HCT116 (cell line): ENCODE results near the gene KCNH5. TPM values are rescaled to one million over a fixed set of nuclear protein-coding genes. Genes with fewer than 3 reads are reported as not detected.

Source experiments
- ATAC-seq: fragments of 200-7000 bp; cut with Tn5 transposase; 2 replicates; pipeline ENCODE4 v1.9.1; 2020; ENCODE audit warnings: mild to moderate bottlenecking, moderate library complexity
- BruUV-seq: library from RNA; stranded (reverse); fragments of 400-500 nt; replicated peaks from 2 replicates; lab custom pipeline; 2021; lab: Mats Ljungman, UMichigan
- CTCF ChIA-PET: fragments of 300-600 bp; sonication (Branson Sonifier 250); formaldehyde crosslinking; loops from one replicate; lab custom pipeline; 2021; ENCODE audit warnings: antibody characterized with exemption; lab: Charles Lee
- POLR2A ChIA-PET: fragments of 300-600, 350-600 bp; sonication (Branson Sonifier 250); formaldehyde crosslinking; loops from one replicate; lab custom pipeline; 2021; ENCODE audit warnings: antibody characterized with exemption; lab: Charles Lee
- RAD21 ChIA-PET, 2 experiments: fragments of 300-600 bp; sonication (Branson Sonifier 250); formaldehyde crosslinking; loops; one replicate each; lab custom pipeline; 2023; ENCODE audit warnings: low total read pairs in 2 of 2; ENCODE audit not compliant: uncharacterized antibody in 2 of 2, unreplicated experiment in 2 of 2, low non-redundant PET in 1 of 2; lab: Charles Lee
- DNase-seq: peaks from one replicate; pipeline ENCODE4 v3.0.0-alpha.2; 2010; ENCODE audit warnings: low read depth, low spot score
- H2AFZ ChIP-seq: fragments of 200-600 bp; shearing (Covaris generic), sonication (generic); 2 replicates; pipeline ENCODE4 v1.6.1; 2017; ENCODE audit warnings: low read depth, mixed run types, mixed read lengths, antibody characterized with exemption, low read length; ENCODE audit not compliant: poor library complexity, severe bottlenecking
- H3K27ac ChIP-seq: 2 replicates; pipeline ENCODE4 v1.5.1; 2012; ENCODE audit warnings: low read depth, low read length
- H3K27me3 ChIP-seq: fragments of 200-600 bp; sonication (generic); 2 replicates; pipeline ENCODE4 v1.6.1; 2016; ENCODE audit warnings: mixed run types, low read length, mixed read lengths; ENCODE audit not compliant: insufficient read depth
- H3K36me3 ChIP-seq, 2 experiments: fragments of 200-500 bp in 1 of 2; fragments of 200-600 bp in 1 of 2; sonication (Bioruptor generic) in 1 of 2; sonication (generic) in 1 of 2; 2 replicates each; pipeline versions ENCODE4 v1.5.1 to v1.6.1; 2014 to 2016; ENCODE audit warnings: low read length in 2 of 2, inconsistent platforms in 1 of 2, mixed read lengths in 1 of 2, mixed run types in 1 of 2; ENCODE audit not compliant: insufficient read depth in 2 of 2, control insufficient read depth in 1 of 2
- H3K4me1 ChIP-seq, 2 experiments: fragments of 200-600 bp in 1 of 2; sonication (generic) in 1 of 2; 2 replicates each; pipeline versions ENCODE4 v1.5.1 to v1.6.1; 2012 to 2017; ENCODE audit warnings: low read length in 2 of 2, inconsistent platforms in 1 of 2, mild to moderate bottlenecking in 1 of 2, mixed read lengths in 1 of 2, mixed run types in 1 of 2, moderate library complexity in 1 of 2; ENCODE audit not compliant: insufficient read depth in 2 of 2, control insufficient read depth in 1 of 2
- H3K4me2 ChIP-seq: fragments of 200-600 bp; sonication (generic); 2 replicates; pipeline ENCODE4 v1.6.1; 2017; ENCODE audit warnings: mixed run types, low read length, mixed read lengths
- H3K4me3 ChIP-seq, 2 experiments: fragments of 200-600 bp in 1 of 2; sonication (generic) in 1 of 2; replicated peaks in 1 of 2; 2 replicates each; pipeline ENCODE4 v1.5.1; 2011 to 2016; ENCODE audit warnings: low read length in 2 of 2, control low read depth in 1 of 2, low read depth in 1 of 2, mild to moderate bottlenecking in 1 of 2, mixed read lengths in 1 of 2, mixed run types in 1 of 2
- H3K79me2 ChIP-seq: fragments of 200-600 bp; sonication (generic); 2 replicates; pipeline ENCODE4 v1.6.1; 2017; ENCODE audit warnings: mild to moderate bottlenecking, mixed run types, low read length, moderate library complexity, mixed read lengths; ENCODE audit not compliant: insufficient read depth
- H3K9ac ChIP-seq: fragments of 200-600 bp; sonication (generic); 2 replicates; pipeline ENCODE4 v1.6.1; 2016; ENCODE audit warnings: low read length, mixed read lengths
- H3K9me2 ChIP-seq: fragments of 200-600 bp; sonication (generic), shearing (Covaris generic); 2 replicates; pipeline ENCODE4 v1.6.1; 2017; ENCODE audit warnings: mixed run types, mild to moderate bottlenecking, moderate library complexity; ENCODE audit not compliant: insufficient read depth
- H3K9me3 ChIP-seq, 2 experiments: fragments of 200-500 bp in 1 of 2; fragments of 200-600 bp in 1 of 2; sonication (Bioruptor generic) in 1 of 2; sonication (generic) in 1 of 2; 2 replicates each; pipeline ENCODE4 v1.6.1; 2014 to 2017; ENCODE audit warnings: low read length in 2 of 2, mixed read lengths in 2 of 2, inconsistent platforms in 1 of 2, low read depth in 1 of 2, mild to moderate bottlenecking in 1 of 2, mixed run types in 1 of 2, moderate library complexity in 1 of 2; ENCODE audit not compliant: control insufficient read depth in 1 of 2, insufficient read depth in 1 of 2
- H4K20me1 ChIP-seq: fragments of 200-600 bp; sonication (generic), shearing (Covaris generic); 2 replicates; pipeline ENCODE4 v1.6.1; 2017; ENCODE audit warnings: mixed run types, mild to moderate bottlenecking, moderate library complexity; ENCODE audit not compliant: insufficient read depth
- CEBPB ChIP-seq: IDR thresholded peaks from 2 replicates; pipeline ENCODE4 v1.6.1; 2012; ENCODE audit warnings: low read depth
- EGR1 ChIP-seq: IDR thresholded peaks from 2 replicates; pipeline ENCODE4 v1.6.1; 2012; ENCODE audit warnings: low read depth
- EZH2phosphoT487 ChIP-seq: fragments of 200-600 bp; IDR thresholded peaks from 2 replicates; pipeline ENCODE4 v1.6.1; 2018; ENCODE audit warnings: antibody characterized with exemption, borderline replicate concordance
- FOSL1 ChIP-seq: IDR thresholded peaks from 2 replicates; pipeline ENCODE4 v1.6.1; 2012; ENCODE audit warnings: low read depth
- MAX ChIP-seq: IDR thresholded peaks from 2 replicates; pipeline ENCODE4 v1.6.1; 2012
- POLR2A ChIP-seq: IDR thresholded peaks from 2 replicates; pipeline ENCODE4 v1.7.0; 2011; ENCODE audit warnings: borderline replicate concordance; ENCODE audit not compliant: insufficient read depth, insufficient read length; ENCODE audit errors: extremely low read depth
- SRF ChIP-seq: IDR thresholded peaks from 2 replicates; pipeline ENCODE4 v1.6.1; 2012; ENCODE audit warnings: low read depth
- TCF7L2 ChIP-seq: IDR thresholded peaks from 2 replicates; pipeline ENCODE4 v1.7.0; 2011; ENCODE audit warnings: borderline replicate concordance, inconsistent platforms; ENCODE audit not compliant: insufficient read depth, insufficient read length; ENCODE audit errors: extremely low read depth
- ZFX ChIP-seq: fragments of 450-650 bp; IDR thresholded peaks from 2 replicates; pipeline ENCODE4 v1.6.1; 2017
- ZNF274 ChIP-seq: fragments of 200-500 bp; sonication (Bioruptor generic); IDR thresholded peaks from 2 replicates; pipeline ENCODE4 v1.6.1; 2014; ENCODE audit warnings: mild to moderate bottlenecking, low read depth, low read length, inconsistent platforms
- intact Hi-C: fragments of 100-400 bp; cut with micrococcal nuclease; formaldehyde crosslinking; loops from 2 replicates; pipeline ENCODE4 v1.10.0; 2022
- total RNA-seq: library from RNA; stranded (reverse); gene quantifications from one replicate; pipeline ENCODE4 v1.2.1, GENCODE V29; 2021; ENCODE audit not compliant: unreplicated experiment
- TF ChIP-seq, protein P1 (sequence below), 3 experiments: fragments of 200-600 bp in 1 of 3; sonication (generic) in 1 of 3; IDR thresholded peaks in 2 of 3; conservative IDR thresholded peaks in 1 of 3; 2 replicates each; pipeline ENCODE4 v1.5.1; 2012 to 2017; ENCODE audit warnings: low read depth in 2 of 3, low read length in 2 of 3, antibody characterized with exemption in 1 of 3, borderline replicate concordance in 1 of 3, control low read depth in 1 of 3, mild to moderate bottlenecking in 1 of 3, mixed read lengths in 1 of 3, mixed run types in 1 of 3, moderate library complexity in 1 of 3; ENCODE audit not compliant: insufficient read depth in 1 of 3

Gene KCNH5
- total RNA-seq, 1 experiment from 2014 or later, result not detected

DNA sequence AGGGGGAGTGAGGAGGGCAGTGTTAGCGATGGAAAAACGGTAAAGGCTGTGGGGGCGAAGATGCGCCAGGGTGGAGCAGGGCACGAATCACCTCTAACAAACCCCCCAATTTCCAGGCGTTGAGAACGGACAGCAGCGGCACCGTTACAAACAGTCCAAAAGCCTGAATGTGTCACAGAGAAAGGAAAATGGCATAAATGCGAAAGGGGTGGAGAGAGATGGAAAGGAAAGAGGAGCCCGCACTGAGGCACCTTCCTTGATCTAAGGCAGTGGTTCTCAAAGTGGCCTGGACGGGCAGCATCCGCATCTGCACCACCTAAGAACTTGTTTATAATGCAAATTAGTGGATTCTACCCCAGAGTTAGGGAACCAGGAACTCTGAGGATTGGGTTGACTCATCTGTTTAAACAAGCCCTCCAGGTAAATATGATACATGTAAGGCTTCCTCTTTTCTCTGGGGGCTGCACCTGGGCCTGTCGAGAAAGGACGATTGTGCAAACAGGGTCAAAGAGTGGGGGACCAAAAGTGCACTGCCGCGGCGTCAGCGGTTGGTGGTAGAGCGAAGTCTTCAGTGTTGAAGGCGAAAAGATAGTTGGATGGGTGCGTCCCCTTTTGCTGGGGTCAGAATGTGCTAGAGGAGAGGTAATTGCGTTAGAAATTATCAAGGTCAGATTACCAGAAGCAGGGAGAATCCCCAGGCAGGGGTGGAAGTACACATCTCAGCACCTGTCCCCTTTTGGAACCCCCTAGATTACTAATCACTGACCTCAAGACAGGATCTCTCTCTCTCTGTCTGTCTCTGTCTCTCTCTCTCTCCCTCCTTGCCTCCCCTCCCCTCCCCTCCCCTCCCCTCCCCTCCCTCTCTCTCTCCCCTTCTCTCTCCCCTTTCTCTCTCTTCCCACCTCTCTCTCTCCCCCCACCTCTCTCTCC is 1.3 kb upstream of the KCNH5 start (continued):
- TF ChIP-seq TCF7L2, result no peak
- no peak for TF ChIP-seq EZH2phosphoT487
- no peak for TF ChIP-seq EGR1
- TF ChIP-seq ZFX, result no peak
- no peak for TF ChIP-seq FOSL1
- TF ChIP-seq POLR2A, result no peak
- no peak for TF ChIP-seq SRF

DNA sequence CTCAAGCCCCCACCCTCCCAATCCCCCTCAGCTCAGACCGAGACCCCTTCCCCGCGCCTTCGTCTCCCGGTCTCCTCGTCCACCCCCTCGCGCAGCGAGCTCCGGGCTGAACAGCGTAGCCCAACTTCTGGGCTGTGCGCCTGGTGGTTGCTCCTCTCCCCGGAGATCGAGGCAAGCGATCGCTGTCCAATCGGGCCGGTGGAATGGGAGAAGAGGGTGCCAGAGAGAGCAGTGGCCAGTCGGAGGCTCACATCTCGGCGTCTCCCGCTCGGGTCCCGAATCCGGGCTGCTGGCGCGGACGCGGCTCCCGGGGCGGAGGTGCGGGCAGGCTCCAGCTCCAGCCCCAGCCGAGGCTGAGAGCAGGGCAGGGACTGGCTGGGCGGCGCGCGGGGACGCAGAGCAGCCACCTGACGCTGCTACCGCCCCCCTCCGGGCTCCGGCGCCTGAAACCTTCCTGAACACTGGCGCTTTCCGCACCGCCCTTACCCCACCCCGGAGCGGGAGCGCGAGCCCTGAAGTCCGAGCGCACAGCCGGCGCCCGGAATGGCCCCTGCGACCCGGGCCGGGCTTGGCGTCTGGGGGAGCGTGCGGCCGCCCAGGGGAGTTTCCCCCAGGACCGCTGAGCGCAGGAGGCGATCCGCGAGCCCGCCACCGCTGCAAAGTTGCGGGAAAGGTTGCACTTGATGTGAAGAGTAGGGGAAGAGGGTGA is 508 bp upstream of the KCNH5 start:
- H4K20me1 ChIP-seq, result no peaks in the 10 kb centered on the region
- ChIA-PET CTCF (no interaction called here), RAD21 (no interaction called here), POLR2A (no interaction called here)
- DNase-seq (no peak), ATAC-seq (no peak)
- no peaks in the 10 kb centered on the region for H3K4me1 ChIP-seq
- TF ChIP-seq FOSL1 (no peak), POLR2A (no peak), CEBPB (no peak), ZFX (no peak), EGR1 (no peak), SRF (no peak), MAX (no peak), ZNF274 (no peak)
- TF ChIP-seq, protein P1, sequence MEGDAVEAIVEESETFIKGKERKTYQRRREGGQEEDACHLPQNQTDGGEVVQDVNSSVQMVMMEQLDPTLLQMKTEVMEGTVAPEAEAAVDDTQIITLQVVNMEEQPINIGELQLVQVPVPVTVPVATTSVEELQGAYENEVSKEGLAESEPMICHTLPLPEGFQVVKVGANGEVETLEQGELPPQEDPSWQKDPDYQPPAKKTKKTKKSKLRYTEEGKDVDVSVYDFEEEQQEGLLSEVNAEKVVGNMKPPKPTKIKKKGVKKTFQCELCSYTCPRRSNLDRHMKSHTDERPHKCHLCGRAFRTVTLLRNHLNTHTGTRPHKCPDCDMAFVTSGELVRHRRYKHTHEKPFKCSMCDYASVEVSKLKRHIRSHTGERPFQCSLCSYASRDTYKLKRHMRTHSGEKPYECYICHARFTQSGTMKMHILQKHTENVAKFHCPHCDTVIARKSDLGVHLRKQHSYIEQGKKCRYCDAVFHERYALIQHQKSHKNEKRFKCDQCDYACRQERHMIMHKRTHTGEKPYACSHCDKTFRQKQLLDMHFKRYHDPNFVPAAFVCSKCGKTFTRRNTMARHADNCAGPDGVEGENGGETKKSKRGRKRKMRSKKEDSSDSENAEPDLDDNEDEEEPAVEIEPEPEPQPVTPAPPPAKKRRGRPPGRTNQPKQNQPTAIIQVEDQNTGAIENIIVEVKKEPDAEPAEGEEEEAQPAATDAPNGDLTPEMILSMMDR (IDR thresholded peaks at IDR 0.05 in 2 of 3, conservative IDR thresholded peaks at IDR 0.05 in 1 of 3; ENCODE audit: borderline replicate concordance in 1 of 3, insufficient read depth in 1 of 3, low read depth in 2 of 3, low read length in 2 of 3), result no peak
- no peak overlapping the region for H2AFZ ChIP-seq
- no peaks in the 10 kb centered on the region for H3K9me3 ChIP-seq
- no peaks in the 10 kb centered on the region for H3K79me2 ChIP-seq
- H3K27me3 ChIP-seq, result no peaks in the 10 kb centered on the region; the same call in 1 of the 2 replicates
- H3K9ac ChIP-seq, result no peak overlapping the region
- no TSS peak for BruUV-seq
- no peak overlapping the region for H3K4me2 ChIP-seq
- H3K27ac ChIP-seq, result no peak overlapping the region
- no peak overlapping the region for H3K4me3 ChIP-seq
- no peaks in the 10 kb centered on the region for H3K9me2 ChIP-seq
- intact Hi-C loops, result no loop called here
- no peaks in the 10 kb centered on the region for H3K36me3 ChIP-seq
